ENCODE results near the gene ATG10.
"Not testable (repeated sequence)": the region's sequence is repeated elsewhere in the genome, so short reads cannot be mapped to it uniquely, and the experiment has no call there.

Gene ATG10

DNA sequence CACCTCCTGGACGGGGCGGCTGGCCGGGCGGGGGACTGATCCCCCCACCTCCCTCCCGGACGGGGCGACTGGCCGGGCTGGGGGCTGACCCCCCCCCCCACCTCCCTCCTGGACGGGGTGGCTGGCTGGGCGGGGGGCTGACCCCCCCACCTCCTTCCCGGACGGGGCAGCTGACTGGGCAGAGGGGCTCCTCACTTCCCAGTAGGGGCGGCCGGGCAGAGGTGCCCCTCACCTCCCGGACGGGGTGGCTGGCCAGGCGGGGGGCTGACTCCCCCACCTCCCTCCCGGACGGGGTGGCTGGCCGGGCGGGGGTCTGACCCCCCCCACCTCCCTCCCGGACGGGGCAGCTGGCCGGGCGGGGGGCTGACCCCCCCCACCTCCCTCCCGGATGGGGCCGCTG lies 11.3 kb downstream of the ATG10 start:
- DNase-seq: not testable (repeated sequence)

DNA sequence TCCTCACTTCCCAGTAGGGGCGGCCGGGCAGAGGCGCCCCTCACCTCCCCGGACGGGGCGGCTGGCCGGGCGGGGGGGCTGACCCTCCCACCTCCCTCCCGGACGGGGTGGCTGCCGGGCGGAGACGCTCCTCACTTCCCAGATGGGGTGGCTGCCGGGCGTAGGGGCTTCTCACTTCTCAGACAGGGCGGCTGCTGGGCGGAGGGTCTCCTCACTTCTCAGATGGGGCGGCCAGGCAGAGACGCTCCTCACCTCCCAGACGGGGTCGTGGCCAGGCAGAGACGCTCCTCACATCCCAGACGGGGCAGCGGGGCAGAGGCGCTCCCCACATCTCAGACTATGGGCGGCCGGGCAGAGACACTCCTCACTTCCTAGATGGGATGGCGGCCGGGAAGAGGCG lies 11.7 kb downstream of the ATG10 start:
- not testable (repeated sequence) for DNase-seq

DNA sequence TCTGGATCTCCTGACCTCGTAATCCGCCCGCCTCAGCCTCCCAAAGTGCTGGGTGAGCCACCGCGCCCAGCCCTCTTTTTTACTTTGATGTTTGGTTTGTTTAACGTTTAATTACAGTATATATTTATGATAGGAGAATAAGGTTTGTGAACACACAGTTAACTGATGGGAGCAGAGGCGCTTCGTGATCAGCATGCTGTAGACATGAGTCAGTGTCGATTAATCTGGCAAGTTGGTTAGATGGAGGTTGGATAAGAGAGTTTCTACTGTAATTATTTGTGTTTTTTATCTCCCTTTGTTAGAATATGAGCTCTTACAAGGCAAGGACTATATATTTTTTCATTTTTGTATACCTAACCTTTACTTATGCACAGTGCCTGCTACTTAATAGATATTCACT lies 14.3 kb downstream of the ATG10 start:
- no peak for DNase-seq

DNA sequence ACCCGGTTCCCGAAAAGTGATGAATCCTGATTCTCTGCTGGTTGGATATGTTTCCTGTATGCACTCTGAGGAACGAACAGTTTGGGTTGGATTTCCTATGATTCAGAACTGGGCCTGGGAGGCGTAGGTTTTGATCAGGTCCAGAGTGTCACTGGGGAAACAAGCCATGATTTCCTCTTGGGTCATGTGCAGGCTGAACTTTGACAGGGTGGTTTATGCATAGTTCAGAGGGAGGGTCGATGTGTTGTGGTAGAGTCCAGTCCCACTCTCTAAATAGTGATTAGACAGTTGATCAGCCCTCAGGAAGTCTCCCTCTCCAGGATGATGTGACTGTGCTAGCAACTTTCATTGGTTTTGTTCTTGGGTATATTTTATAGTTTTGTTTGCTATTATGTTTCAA lies 17.4 kb downstream of the ATG10 start:
- DNase-seq: no peak

DNA sequence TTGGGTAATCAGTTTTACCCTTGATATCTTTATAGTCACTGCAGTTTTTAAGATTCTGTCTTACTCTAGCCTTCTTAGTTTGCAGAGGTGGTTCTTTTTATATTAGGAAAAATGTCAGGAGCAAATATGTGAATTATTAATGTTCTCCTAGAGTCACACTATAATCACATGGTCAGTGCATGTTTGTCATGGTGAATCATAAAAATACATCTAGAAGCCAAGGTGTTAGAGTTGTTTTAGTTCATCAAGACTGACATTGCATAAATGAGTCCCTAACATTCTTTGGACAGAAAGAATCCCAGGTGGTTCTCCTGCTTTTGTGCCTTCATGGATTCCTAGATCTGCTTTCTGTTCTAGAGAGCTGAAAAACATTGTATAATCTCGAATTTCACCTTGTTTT lies 22.9 kb downstream of the ATG10 start:
- no peak for DNase-seq

DNA sequence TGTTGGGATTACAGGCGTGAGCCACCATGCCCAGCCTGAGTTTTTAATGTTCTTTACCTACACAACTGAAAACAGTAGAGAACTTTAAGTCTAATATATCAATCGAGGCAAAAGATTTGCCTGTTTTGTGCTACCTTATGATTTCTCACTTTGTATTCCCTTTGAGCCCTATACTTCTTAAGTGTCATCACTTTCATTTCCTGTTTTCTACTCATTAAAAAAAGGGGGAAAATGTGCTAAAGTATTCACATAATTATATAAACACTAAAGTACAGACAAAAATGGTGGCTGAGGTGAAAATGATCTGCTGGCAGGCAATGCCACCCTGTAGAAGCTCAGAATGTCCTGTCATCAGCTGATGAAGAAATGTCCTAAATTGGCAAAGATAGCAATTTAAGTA lies 23.6 kb downstream of the ATG10 start:
- no peak for DNase-seq

DNA sequence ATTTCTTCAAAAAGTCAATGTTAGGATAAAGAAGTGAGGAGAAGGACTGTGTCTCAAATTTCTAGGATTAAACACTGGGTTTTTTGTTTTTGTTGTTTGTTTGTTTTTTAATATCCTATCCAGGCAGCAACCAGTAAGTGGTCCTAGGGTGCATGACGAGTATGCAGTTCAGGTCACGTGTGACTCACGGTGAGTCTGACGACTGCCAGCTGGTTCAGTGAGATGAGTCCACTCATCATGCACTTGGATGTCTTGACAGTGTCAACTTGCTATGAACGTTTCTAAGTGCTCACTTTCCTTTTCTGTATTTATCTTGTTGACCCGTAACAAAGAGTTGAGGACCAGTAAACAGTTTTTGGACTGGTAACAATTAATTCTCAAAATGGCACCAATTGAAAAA lies 32.7 kb downstream of the ATG10 start:
- DNase-seq: no peak

DNA sequence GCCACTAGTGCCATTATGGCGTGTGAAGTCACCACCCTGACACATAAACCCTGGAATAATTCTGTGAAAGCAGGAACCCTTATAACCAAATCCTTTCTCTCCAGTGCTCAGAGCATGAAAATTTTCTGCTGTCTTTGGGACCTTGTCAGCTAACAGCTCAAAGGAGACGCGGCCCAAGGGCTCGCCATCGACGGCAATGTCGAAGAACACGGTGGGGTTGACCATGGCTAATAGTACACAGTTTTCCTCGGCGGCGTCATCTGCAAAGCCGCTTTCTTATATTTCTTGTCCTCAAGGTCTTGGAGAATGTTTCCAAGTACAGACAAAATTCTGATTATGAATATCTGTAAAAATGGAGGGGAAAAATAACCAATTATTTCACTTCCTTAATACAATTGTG lies 38.0 kb downstream of the ATG10 start:
- not testable (repeated sequence) for DNase-seq

DNA sequence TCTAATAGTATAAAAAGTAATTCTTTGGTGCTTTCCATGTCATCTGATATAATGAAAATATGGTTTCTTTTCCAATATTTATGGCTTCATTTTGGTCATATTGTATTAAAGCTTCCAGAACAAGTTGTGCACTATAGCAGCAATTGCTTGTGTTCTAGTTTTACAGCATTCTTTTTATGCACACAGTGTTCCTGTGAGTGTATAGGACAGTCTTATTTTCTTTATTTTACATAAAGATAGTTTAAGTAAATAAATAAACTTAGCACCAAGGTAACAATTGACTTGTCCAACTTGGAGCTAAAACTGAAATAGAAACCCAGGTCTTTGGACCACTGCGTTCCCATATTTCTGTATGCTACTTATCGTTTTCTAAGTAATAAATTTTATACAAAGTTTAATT lies 38.9 kb downstream of the ATG10 start:
- DNase-seq: no peak

DNA sequence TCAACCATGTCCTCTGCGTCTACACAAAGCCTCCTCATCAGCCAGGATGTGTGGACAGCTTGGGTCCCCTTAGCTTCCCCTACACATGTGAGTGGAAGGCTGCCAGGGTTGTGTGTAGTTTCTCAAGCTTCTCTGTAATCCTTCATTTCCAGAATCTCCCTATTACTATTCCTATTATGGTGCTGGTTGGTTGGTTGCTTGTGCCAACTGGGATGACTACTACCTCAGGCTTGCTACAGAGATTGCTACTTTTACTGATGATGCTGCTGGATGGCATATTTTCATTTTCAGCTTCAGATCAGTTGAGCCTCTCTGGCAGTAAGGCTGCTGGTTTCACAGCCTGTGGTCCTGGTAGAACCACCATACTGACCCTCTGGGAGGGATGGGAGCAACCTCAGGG lies 39.9 kb downstream of the ATG10 start:
- no peak for DNase-seq

DNA sequence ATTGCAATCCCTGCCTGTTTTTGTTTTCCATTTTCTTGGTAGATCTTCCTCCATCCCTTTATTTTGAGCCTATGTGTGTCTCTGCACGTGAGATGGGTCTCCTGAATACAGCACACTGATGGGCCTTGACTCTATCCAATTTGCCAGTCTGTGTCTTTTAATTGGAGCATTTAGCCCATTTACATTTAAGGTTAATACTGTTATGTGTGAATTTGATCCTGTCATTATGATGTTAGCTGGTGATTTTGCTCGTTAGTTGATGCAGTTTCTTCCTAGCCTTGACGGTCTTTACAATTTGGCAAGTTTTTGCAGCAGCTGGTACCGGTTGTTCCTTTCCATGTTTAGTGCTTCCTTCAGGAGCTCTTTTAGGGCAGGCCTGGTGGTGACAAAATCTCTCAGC lies 42.8 kb downstream of the ATG10 start:
- not testable (repeated sequence) for DNase-seq

DNA sequence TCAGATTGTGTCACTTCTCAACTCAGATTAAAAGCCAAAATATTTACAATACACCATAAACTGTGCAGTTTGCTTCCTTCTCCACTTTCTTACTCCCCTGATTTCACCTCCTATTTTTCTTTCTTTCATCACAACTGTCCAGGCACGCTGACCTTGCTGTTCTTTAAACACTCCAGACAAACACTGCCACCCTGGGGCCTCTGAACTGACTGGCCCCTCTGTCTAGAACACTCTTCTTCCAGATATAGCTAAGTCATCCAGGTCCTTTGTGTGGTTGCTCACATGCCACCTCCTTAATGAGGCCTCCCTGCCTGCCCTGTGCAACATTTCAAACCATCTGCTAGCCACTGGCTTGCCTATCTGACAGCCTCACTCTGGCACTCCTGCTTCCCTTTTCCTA lies 46.6 kb downstream of the ATG10 start:
- DNase-seq: no peak

DNA sequence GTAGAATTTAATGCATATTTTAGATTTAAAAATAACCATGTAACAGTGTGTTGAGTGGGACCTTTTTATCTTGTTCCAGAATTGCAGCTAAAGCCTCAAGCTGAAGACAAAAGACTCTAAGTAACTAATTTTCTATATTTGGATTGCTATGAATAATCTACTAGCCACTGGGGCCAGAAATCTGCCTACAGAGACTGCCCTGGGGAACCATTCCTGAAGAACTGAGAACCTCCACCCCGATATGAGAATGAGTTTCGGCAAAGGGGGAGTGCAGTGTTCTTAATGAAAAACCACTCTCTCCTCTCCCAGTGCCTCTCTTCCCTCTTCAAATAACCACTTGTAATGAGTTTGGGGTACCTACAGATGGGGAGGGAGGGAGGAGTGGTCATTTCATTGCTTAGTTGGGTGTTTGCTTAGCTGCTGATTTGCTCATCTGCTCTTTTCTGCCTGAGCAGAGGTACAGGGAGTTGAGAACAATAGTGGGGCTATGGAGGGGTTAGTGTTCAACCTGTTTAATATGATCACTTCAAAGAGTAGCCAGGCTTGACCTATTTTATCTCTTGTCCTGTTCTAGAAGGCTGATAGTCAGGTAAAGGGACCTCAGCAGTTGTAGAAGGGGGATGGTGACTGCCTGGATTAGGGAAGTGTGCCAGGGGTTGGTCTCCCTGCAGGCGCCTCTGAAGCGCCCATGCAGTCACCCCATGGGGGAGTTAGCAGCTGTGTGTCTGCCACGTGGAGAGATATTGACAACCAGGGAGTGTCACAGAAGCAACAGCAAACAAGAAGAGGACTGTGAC lies 47.7 kb downstream of the ATG10 start:
- no peak for DNase-seq

DNA sequence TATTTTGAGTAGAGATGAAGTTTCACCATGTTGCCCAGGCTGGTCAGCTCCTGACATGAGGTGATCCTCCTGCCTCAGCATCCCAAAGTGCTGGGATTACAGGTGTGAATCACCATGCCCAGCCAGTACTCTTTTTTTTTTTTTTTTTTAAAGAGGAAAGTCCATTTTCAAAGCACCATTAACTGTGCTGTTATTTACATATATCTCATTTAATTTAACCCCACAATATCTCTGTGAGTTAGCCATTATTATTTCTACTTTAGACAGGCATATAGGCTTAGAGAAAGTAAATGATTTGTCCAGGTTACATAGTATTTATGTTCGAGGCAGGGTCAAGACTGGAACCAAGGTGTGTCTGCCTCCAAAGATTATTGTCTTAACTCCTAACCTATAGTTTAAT lies 50.7 kb downstream of the ATG10 start:
- no peak for DNase-seq

DNA sequence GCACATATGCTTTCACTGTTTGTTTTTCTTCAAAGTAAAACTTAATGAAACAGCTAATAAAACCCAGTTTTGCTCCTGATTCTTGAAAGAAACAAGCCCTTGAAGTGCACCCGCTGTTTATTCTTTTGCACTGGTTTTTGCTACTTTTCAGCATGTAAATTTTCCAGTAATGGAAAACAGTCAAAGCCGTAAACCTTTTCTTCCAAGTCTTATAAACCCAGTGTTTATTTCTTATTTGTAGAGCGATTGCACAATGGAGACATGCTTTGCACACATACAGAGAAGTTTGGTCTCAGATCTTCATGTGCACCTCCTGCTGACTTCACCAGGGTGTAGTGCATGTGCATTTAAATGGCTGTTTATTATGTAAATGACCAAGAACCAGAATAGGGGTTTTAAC lies 51.8 kb downstream of the ATG10 start:
- no peak for DNase-seq

DNA sequence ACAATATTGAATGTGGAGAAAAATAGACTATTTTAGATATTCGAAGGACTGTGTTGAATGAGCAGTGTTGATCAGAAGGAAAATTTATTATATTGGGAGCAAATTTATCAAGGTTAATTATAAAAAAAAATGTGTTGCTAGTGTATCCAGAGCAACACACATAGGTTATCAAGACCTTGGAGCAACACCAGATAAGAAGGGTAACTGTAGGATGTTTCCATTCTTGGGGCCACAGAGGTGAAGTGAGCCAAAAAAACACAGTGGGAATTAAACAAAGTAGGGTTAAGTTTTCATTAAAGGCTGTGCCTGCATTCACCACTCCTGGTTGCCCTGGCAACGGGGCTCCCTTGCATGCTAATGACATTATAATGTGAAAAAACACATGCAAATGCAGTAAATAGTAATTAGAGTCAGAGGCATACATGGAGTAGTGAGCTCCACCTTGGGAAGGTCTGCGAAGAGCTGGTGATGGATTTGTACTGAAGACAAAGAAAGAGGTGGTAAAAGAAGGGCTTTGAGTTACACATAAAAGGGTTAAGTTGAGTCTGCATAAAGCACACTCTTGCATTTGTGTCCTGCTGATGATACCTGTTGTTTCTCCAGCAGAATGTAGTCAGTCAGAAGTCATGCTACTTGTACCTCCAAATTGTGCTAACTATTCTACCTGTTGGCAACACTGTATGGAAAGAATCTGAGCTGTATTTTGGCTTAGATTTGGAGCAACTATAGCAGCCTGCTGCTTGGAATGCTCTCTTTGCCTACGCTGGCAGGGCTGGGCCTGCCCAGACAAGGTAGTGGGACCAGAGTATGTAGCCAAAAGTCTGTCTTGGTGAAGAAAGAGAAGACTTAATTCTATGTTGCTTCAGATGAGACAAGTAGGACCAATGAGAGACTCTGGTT lies 59.6 kb downstream of the ATG10 start:
- DNase-seq: no peak

DNA sequence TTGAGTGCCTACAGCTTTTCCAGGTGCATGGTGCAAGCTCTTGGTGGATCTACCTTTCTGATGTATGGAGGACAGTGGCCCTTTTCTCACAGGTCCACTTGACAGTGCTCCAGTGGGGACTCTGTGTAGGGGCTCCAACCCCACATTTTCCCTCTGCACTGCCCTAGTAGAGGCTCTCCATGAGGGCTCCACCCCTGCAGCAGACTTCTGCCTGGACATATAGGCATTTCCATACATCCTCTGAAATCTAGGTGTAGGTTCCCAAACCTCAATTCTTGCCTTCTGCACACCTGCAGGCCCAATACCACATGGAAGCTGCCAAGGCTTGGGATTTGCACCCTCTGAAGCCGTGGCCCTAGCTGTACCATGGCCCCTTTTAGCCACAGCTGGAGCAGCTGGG lies 71.1 kb downstream of the ATG10 start:
- not testable (repeated sequence) for DNase-seq

DNA sequence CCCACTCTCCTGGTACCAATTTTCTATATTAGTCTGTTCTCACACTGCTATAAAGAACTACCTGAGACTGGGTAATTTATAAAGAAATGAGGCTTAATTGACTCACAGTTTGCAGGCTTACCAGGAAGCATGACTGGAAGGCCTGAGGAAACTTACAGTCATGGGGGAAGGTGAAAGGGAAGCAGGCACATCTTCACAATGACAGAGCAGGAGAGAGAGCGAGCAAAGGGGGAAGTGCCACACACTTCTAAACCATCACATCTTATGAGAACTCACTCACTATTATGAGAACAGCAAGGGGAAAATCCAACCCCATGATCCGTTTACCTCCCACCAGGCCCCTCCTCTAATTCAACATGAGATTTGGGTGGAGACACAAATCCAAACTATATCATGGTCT lies 72.2 kb downstream of the ATG10 start:
- DNase-seq: no peak

DNA sequence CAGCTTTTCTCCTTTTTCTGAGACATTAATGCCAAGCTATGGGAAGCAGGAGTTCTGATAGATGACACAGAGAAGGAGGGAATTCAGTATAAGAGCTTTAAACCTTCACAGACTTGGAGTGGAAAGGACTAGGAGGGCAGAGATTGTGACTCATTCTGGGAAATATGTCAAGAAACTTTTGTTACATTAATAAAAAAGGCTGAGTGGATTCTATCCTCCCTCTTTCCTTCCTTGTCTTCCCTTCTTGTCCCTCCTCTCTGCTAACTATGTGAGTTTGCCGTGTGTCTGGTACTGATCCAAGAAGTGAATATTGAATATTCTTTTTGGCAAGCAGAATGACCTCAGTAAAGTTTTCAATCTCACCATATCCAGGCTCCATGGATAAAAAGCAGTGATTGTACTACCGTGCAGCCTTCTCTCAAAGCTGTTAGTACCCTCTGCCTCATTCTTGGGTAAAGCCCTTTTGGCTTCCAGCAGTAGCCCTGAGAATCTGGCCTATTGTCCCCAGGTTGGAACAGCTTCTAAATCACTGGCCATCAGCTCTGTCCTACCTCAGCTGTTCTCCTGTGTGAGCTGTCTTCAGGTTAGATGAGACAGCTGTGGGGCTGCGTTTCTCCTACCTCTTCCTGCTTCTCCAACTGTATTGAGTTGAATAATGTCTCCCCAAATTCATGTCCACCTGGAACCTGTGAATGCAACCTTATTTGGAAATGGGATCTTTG lies 73.9 kb downstream of the ATG10 start:
- no peak for DNase-seq

DNA sequence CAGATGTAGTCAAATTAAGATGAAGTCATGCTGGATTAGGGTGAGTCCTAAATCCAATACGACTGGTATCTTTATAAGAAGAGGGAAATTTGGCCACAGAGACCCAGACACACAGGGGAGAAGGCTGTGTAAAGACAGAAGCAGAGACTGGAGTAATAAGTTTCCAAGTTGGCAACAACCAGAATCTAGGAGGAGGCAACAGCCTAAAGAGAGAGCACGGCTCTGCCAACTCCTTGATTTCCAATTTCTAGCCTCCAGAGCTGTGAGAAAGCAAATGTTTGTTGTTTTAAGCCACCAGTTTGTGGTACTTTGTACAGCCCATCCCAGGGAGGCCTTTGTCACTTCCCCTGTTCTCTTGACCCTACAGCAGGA lies 74.4 kb downstream of the ATG10 start:
- DNase-seq: no peak

DNA sequence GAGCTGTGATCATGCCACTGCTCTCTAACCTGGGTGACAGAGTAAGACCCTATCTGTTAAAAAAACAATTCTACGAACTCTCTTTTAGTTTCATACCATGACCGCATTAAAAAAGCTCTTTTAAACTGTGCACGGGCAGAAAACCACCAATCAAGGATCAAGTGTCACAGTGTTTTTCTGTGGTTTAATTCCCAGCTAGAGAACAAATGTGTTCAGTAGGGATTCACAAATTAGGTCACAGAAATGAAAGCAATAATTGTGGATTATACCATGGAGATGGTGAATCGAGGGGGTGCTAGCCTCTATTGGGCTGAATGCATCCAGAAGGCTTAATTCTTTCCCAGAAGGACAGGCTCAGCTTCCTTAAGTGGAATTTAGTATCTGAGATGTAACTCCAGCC lies 79.1 kb downstream of the ATG10 start:
- no peak for DNase-seq

DNA sequence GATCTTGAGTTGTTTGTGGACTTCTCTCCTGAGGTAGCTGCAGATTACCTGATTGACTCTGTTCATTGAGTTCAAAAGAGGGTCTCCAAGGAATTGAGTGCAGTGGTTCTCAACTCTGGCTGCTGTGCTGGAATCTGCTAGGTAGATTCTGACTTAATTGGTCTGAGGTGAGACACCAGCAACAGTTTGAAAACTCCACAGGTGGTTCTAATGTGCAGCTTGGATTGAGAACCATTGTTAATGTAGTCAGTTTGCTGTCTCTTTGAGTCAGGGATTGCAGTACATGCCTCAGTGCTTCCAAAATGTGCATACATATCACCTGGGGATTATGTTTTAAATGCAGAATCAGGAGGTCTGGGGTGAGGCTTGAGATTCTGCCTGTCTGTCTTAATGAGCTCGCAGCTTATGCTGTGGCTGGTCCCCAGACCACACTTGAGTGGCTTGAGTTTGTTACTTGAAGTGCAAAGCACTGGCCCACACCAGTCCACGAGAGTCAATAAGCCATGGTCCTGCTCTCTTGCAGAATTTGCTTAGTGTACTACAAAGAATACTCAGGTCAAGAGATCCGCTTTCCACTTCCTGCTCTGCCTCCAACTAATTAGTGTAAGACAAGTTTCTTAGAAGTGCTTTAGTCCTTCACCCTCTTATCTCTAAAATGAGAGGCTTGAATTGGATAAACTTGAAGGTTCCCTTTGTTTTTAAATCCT lies 82.3 kb downstream of the ATG10 start:
- no peak for DNase-seq

DNA sequence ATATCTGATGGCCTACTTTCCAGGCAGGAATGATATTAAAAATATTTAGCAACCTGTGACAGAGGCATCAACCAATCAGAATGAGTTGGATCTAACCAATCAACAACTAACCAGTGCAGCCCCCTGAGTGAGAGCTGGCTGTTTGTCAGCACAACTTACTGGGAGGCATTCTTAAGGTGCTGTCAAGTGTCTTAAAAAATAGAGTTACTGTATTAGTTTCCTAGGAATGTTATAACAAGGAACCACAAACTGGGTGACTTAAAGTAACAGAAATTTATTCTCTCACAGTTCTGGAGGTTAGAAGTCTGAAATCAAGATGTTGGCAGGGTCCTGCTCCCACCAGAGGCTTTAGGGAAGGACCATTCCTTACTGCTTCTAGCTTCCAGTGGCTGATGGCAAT lies 85.2 kb downstream of the ATG10 start:
- no peak for DNase-seq
